ENCODE results near the gene NOL3. TPM values are rescaled to one million over a fixed set of nuclear protein-coding genes. Genes with fewer than 3 reads are reported as not detected.

The NOL3 gene
- total and polyA plus RNA-seq, 2 of the 13 experiments (the other 11 are each of a cell fraction or from before 2014, with no cell fraction given) = 5.7 to 20.5 TPM

DNA sequence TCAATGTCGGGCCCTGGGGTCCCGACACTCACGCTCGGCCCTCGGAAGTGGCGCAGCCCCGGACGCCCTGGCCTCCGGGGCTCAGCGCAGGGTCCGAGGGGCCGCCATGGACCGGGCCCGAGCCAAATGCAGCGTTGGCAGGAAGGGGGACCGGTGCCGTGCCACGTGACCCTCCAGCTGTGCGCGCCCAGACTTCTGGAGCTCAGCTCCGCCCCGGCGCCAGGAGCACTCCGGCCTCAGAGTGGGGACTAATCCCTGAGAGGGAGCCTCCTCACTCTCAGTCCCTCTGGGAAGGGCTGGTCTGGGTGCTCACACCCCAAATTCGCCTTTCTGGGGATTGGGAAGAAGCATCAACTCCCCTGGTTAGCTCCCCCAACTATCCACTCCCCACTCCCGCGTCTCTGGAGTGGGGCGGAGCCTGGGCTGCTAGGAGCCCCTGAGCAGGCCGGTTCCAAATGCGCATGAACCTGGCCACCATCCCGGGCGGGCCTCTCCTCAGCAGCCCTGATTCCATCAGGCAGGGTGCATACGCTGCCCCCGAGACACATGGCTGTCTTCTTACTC, 19.4 kb upstream of the NOL3 start, which contains the start of gene B3GNT9 (continued):
- TF ChIP-seq ZNF891 (CRISPR knock-in tag; IDR thresholded peaks at IDR 0.05) (no peak), YY1 (IDR thresholded peaks at IDR 0.05; ENCODE audit: insufficient read depth, insufficient replicate concordance, low read depth, low read length) (peak; percentile 47), HOXA5 (CRISPR knock-in tag; IDR thresholded peaks at IDR 0.05) (no peak), SIX1 (CRISPR knock-in tag; IDR thresholded peaks at IDR 0.05; ENCODE audit: borderline replicate concordance) (no peak), ZNF530 (CRISPR knock-in tag; IDR thresholded peaks at IDR 0.05; ENCODE audit: low read depth) (no peak), ZFP36 (IDR thresholded peaks at IDR 0.05; ENCODE audit: borderline replicate concordance, low read depth, low read length, partially characterized antibody) (no peak), TRIM24 (CRISPR knock-in tag; IDR thresholded peaks at IDR 0.05) (no peak), ZSCAN30 (CRISPR knock-in tag; IDR thresholded peaks at IDR 0.05) (no peak), KAT7 (CRISPR knock-in tag; IDR thresholded peaks at IDR 0.05; ENCODE audit: borderline replicate concordance) (no peak), ZNF160 (CRISPR knock-in tag; IDR thresholded peaks at IDR 0.05) (no peak), ETV5 (CRISPR knock-in tag; IDR thresholded peaks at IDR 0.05; ENCODE audit: borderline replicate concordance) (0 out of 2 replicates have a peak, but pooled peaks have one; percentile 15), ZBTB1 (CRISPR knock-in tag; IDR thresholded peaks at IDR 0.05; ENCODE audit: borderline replicate concordance) (no peak), ZNF10 (CRISPR knock-in tag; IDR thresholded peaks at IDR 0.05; ENCODE audit: borderline replicate concordance, low read depth) (no peak), ZNF124 (CRISPR knock-in tag; IDR thresholded peaks at IDR 0.05) (no peak), ZFAT (CRISPR knock-in tag; conservative IDR thresholded peaks at IDR 0.05) (no peak), TBP (CRISPR knock-in tag; IDR thresholded peaks at IDR 0.05) (no peak), GABPB1 (CRISPR knock-in tag; IDR thresholded peaks at IDR 0.05) (peak; percentile 74; the same call in 1 of the 2 replicates), SKI (IDR thresholded peaks at IDR 0.05; ENCODE audit: partially characterized antibody) (no peak), HNRNPL (IDR thresholded peaks at IDR 0.05; ENCODE audit: low read depth, low read length) (no peak), NR2F1 (CRISPR knock-in tag; IDR thresholded peaks at IDR 0.05) (no peak), ZNF747 (CRISPR knock-in tag; IDR thresholded peaks at IDR 0.05; ENCODE audit: borderline replicate concordance) (0 out of 2 replicates have a peak, but pooled peaks have one; percentile 10), ZNF781 (CRISPR knock-in tag; IDR thresholded peaks at IDR 0.05; ENCODE audit: borderline replicate concordance, not compliant biosample characterization) (peak; percentile 43), RARG (CRISPR knock-in tag; IDR thresholded peaks at IDR 0.05; ENCODE audit: low read depth) (no peak), MIER2 (CRISPR knock-in tag; IDR thresholded peaks at IDR 0.05) (no peak), RFX3 (CRISPR knock-in tag; IDR thresholded peaks at IDR 0.05) (no peak)
- TF ChIP-seq, protein P1, sequence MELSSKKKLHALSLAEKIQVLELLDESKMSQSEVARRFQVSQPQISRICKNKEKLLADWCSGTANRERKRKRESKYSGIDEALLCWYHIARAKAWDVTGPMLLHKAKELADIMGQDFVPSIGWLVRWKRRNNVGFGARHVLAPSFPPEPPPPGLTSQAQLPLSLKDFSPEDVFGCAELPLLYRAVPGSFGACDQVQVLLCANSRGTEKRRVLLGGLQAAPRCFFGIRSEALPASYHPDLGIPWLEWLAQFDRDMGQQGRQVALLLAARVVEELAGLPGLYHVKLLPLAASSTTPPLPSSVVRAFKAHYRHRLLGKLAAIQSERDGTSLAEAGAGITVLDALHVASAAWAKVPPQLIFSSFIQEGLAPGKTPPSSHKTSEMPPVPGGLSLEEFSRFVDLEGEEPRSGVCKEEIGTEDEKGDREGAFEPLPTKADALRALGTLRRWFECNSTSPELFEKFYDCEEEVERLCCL (CRISPR knock-in tag; IDR thresholded peaks at IDR 0.05; ENCODE audit: borderline replicate concordance) = no peak
- TF ChIP-seq, protein P2, sequence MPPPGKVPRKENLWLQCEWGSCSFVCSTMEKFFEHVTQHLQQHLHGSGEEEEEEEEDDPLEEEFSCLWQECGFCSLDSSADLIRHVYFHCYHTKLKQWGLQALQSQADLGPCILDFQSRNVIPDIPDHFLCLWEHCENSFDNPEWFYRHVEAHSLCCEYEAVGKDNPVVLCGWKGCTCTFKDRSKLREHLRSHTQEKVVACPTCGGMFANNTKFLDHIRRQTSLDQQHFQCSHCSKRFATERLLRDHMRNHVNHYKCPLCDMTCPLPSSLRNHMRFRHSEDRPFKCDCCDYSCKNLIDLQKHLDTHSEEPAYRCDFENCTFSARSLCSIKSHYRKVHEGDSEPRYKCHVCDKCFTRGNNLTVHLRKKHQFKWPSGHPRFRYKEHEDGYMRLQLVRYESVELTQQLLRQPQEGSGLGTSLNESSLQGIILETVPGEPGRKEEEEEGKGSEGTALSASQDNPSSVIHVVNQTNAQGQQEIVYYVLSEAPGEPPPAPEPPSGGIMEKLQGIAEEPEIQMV (CRISPR knock-in tag; IDR thresholded peaks at IDR 0.05; ENCODE audit: low read depth) = peak; percentile 58; the same call in 1 of the 2 replicates
- TF ChIP-seq, protein P3, sequence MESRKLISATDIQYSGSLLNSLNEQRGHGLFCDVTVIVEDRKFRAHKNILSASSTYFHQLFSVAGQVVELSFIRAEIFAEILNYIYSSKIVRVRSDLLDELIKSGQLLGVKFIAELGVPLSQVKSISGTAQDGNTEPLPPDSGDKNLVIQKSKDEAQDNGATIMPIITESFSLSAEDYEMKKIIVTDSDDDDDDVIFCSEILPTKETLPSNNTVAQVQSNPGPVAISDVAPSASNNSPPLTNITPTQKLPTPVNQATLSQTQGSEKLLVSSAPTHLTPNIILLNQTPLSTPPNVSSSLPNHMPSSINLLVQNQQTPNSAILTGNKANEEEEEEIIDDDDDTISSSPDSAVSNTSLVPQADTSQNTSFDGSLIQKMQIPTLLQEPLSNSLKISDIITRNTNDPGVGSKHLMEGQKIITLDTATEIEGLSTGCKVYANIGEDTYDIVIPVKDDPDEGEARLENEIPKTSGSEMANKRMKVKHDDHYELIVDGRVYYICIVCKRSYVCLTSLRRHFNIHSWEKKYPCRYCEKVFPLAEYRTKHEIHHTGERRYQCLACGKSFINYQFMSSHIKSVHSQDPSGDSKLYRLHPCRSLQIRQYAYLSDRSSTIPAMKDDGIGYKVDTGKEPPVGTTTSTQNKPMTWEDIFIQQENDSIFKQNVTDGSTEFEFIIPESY (CRISPR knock-in tag; IDR thresholded peaks at IDR 0.05) = no peak; the same call in 1 of the 2 replicates
